GM15510 (cell line): ENCODE measurements around the gene TESK2.

Experiments used
- POLR2A ChIP-seq: IDR thresholded peaks from 3 replicates; pipeline ENCODE4 v1.6.1; 2011; ENCODE audit warnings: borderline replicate concordance; ENCODE audit not compliant: insufficient read length; ENCODE audit errors: extremely low read depth

TESK2 gene

GRCh38 chr1:45490626-45491486, at the start of gene TESK2:
TESK2 (minus strand) TSS chr1:45491163; CDS start chr1:45457785, 33,378 bp downstream.
- TF ChIP-seq POLR2A, result peak; percentile 86

- no peak for TF ChIP-seq POLR2A
These were observed 45.9 kb upstream of the TESK2 start for GRCh38 chr1:45536886-45537285.

- TF ChIP-seq POLR2A, result no peak
These were observed 45.2 kb upstream of the TESK2 start for GRCh38 chr1:45535988-45536766.

GRCh38 chr1:45531873-45532272, 40.9 kb upstream of the TESK2 start:
- no peak for TF ChIP-seq POLR2A

GRCh38 chr1:45530632-45531135, 39.7 kb upstream of the TESK2 start:
- no peak for TF ChIP-seq POLR2A

GRCh38 chr1:45526135-45526644, 35.2 kb upstream of the TESK2 start:
- TF ChIP-seq POLR2A, result no peak

- no peak for TF ChIP-seq POLR2A
These were observed 31.6 kb upstream of the TESK2 start for GRCh38 chr1:45522324-45523104.

- peak; percentile 100 for TF ChIP-seq POLR2A
These were observed 30.7 kb upstream of the TESK2 start, which contains the start of gene PRDX1 for GRCh38 chr1:45521413-45522323. PRDX1 (minus strand) TSS chr1:45521884; CDS start chr1:45519043, 2,841 bp downstream.

GRCh38 chr1:45518910-45519309, 27.9 kb upstream of the TESK2 start:
- no peak for TF ChIP-seq POLR2A

- no peak for TF ChIP-seq POLR2A
These were observed 25.5 kb upstream of the TESK2 start for GRCh38 chr1:45516465-45516864.

GRCh38 chr1:45516036-45516435, 25.1 kb upstream of the TESK2 start:
- no peak for TF ChIP-seq POLR2A

- TF ChIP-seq POLR2A, result no peak
These were observed 21.7 kb upstream of the TESK2 start for GRCh38 chr1:45512641-45513054.

GRCh38 chr1:45510972-45511527, 20.1 kb upstream of the TESK2 start:
- TF ChIP-seq POLR2A, result no peak
